Activated T-cell treated with anti-CD3 and anti-CD28 coated beads for 4 hours (primary cell): ENCODE results near the gene EPB41L1.

Source experiments
- DNase-seq: peaks from one replicate; pipeline ENCODE4 v3.0.0-alpha.2; 2020

The EPB41L1 gene

GRCh38 chr20:36199345-36200257 lies 45.1 kb downstream of the EPB41L1 start:
- DNase-seq, result peak; percentile 72

- no peak for DNase-seq
Measured at GRCh38 chr20:36200451-36200850, 45.9 kb downstream of the EPB41L1 start.

- DNase-seq, result no peak
Measured at GRCh38 chr20:36201198-36201597, 46.7 kb downstream of the EPB41L1 start.

GRCh38 chr20:36202891-36203338 lies 48.4 kb downstream of the EPB41L1 start:
- DNase-seq, result peak; percentile 68

GRCh38 chr20:36203861-36204260 lies 49.3 kb downstream of the EPB41L1 start:
- no peak for DNase-seq

GRCh38 chr20:36205026-36205425 lies 50.5 kb downstream of the EPB41L1 start:
- DNase-seq, result no peak

GRCh38 chr20:36206068-36206467 lies 51.5 kb downstream of the EPB41L1 start:
- no peak for DNase-seq

GRCh38 chr20:36206641-36207040 lies 52.1 kb downstream of the EPB41L1 start:
- no peak for DNase-seq

- DNase-seq, result no peak
Measured at GRCh38 chr20:36207602-36208001, 53.1 kb downstream of the EPB41L1 start.

GRCh38 chr20:36208257-36208656 lies 53.7 kb downstream of the EPB41L1 start:
- DNase-seq, result no peak

GRCh38 chr20:36210436-36211021 lies 56.0 kb downstream of the EPB41L1 start:
- no peak for DNase-seq

- no peak for DNase-seq
Measured at GRCh38 chr20:36213362-36213761, 58.8 kb downstream of the EPB41L1 start.

GRCh38 chr20:36214684-36215256 lies 60.2 kb downstream of the EPB41L1 start:
- DNase-seq, result no peak

- DNase-seq, result no peak
Measured at GRCh38 chr20:36215778-36216177, 61.2 kb downstream of the EPB41L1 start.

GRCh38 chr20:36216314-36217025 lies 61.9 kb downstream of the EPB41L1 start:
- DNase-seq, result no peak

GRCh38 chr20:36217226-36217625 lies 62.7 kb downstream of the EPB41L1 start:
- DNase-seq, result no peak

GRCh38 chr20:36218380-36219064 lies 64.0 kb downstream of the EPB41L1 start:
- DNase-seq, result no peak

- DNase-seq, result no peak
Measured at GRCh38 chr20:36219671-36220220, 65.2 kb downstream of the EPB41L1 start.

- no peak for DNase-seq
Measured at GRCh38 chr20:36225666-36226065, 71.1 kb downstream of the EPB41L1 start.

- DNase-seq, result no peak
Measured at GRCh38 chr20:36228770-36229169, 74.2 kb downstream of the EPB41L1 start.

GRCh38 chr20:36230019-36230418 lies 75.5 kb downstream of the EPB41L1 start:
- DNase-seq, result no peak

- DNase-seq, result no peak
Measured at GRCh38 chr20:36231331-36231730, 76.8 kb downstream of the EPB41L1 start.
